ENCODE results near the gene EMC10. TPM values are rescaled to one million over a fixed set of nuclear protein-coding genes. Genes with fewer than 3 reads are reported as not detected.

The EMC10 gene
- total RNA-seq, 3 donors from 2014 or later = 111 to 122 (median 117) TPM

DNA sequence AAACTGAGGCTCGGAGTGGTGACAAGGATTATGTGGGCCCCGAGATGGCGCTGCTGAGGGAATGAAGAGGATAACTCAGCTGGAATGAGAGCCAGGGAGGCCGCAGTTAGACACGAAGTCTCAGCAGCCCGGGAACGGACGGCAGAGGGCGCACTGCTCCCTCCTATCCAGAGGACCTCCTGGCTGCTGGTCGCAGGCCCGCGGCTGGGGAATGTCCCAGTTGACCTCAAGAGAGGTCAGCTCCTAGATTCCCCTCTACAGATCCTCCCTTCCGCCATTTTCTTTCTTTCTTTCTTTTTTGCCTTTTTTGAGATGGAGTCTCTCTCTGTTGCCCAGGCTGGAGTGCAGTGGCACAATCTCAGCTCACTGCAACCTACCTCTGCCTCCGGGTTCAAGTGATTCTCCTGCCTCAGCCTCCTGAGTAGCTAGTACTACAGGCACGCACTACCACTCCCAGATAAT is 61.5 kb downstream of the EMC10 start:
- Mint-ChIP-seq H3K4me1 (ENCODE audit: low read depth) (peaks cover 1% of the 10 kb centered on the region), H3K27me3 (ENCODE audit: low read depth) (peaks cover 16% of the 10 kb centered on the region), H3K4me3 (no peak overlapping the region), H3K9me3 (peaks cover 7% of the 10 kb centered on the region), H3K36me3 (ENCODE audit: insufficient read depth) (no peaks in the 10 kb centered on the region)
- DNase-seq (peak; percentile 55), ATAC-seq (peak; percentile 58 to 61)

Other genes with a start within 250 kb of the EMC10 start
- gene KCNC3, start 147.1 kb upstream of the EMC10 start, total RNA-seq = 1 to 10 TPM; 4.1 to 5.6 (median 4.6) TPM
- gene NAPSA, start 110.9 kb upstream of the EMC10 start, total RNA-seq = 10 to 100 TPM in 2 of 3 donors, 1 to 10 TPM in 1; 9.1 to 21.1 (median 10.4) TPM
- 100 to 1,000 TPM; 106 to 107 (median 106) TPM for gene NR1H2, start 100.0 kb upstream of the EMC10 start, total RNA-seq
- gene POLD1, start 92.2 kb upstream of the EMC10 start, total RNA-seq = 100 to 1,000 TPM; 182 to 246 (median 214) TPM
- gene SPIB, start 57.6 kb upstream of the EMC10 start, total RNA-seq = 1 to 10 TPM; 1.9 to 6.7 (median 2.1) TPM
- gene MYBPC2, start 43.6 kb upstream of the EMC10 start, total RNA-seq = under 1 TPM in 2 of 3 donors, not detected in 1; 0.08 to 0.60 TPM
- under 1 TPM; 0.26 to 0.84 (median 0.66) TPM for gene GARIN5A, start 341 bp downstream of the EMC10 start, total RNA-seq
- gene JOSD2, start 34.7 kb downstream of the EMC10 start, total RNA-seq = 10 to 100 TPM; 51.7 to 59.4 (median 55.6) TPM
- gene ASPDH, start 37.4 kb downstream of the EMC10 start, total RNA-seq = not detected
- not detected for gene LRRC4B, start 91.9 kb downstream of the EMC10 start, total RNA-seq
- 1 to 10 TPM in 1 of 3 donors, under 1 TPM in 2; 0.35 to 1.2 (median 0.66) TPM for gene SYT3, start 163.4 kb downstream of the EMC10 start, total RNA-seq
- under 1 TPM in 1 of 3 donors, not detected in 2; 0.95 TPM for gene C19orf81, start 172.9 kb downstream of the EMC10 start, total RNA-seq
- under 1 TPM in 1 of 3 donors, not detected in 2; 0.03 TPM for gene SHANK1, start 243.3 kb downstream of the EMC10 start, total RNA-seq
- gene CLEC11A, start 246.9 kb downstream of the EMC10 start, total RNA-seq = 1 to 10 TPM in 2 of 3 donors, under 1 TPM in 1; 0.52 to 1.4 (median 1.4) TPM

Measured in activated T-cell treated with anti-CD3 and anti-CD28 coated beads, Interleukin-2, amount 50 U/mL, for 4 hours (primary cell).